Vagina (tissue), 2 donors: ENCODE measurements around the gene CDH24. TPM values are rescaled to one million over a fixed set of nuclear protein-coding genes. Genes with fewer than 3 reads are reported as not detected.

Experiments
- DNase-seq, 2 donors: peaks; one replicate each; pipeline ENCODE4 v3.0.0-alpha.2; 2017; ENCODE audit errors: extremely low spot score in 2 of 2
- H3K27ac ChIP-seq: fragments of 200-600 bp; sonication (generic); one replicate; pipeline ENCODE4 v1.5.1; 2019
- H3K27me3 ChIP-seq: fragments of 200-600 bp; sonication (generic); one replicate; pipeline ENCODE4 v1.5.1; 2019
- H3K36me3 ChIP-seq, 2 donors: fragments of 200-600 bp; sonication (generic); one replicate each; pipeline ENCODE4 v1.5.1; 2017 to 2019
- H3K4me1 ChIP-seq: fragments of 200-600 bp; sonication (generic); one replicate; pipeline ENCODE4 v1.5.1; 2019
- H3K4me3 ChIP-seq, 2 donors: fragments of 200-600 bp; sonication (generic); 1 replicate in 1 of 2; 2 replicates in 1 of 2; pipeline ENCODE4 v1.5.1; 2016 to 2019
- H3K9me3 ChIP-seq: fragments of 200-600 bp; sonication (generic); one replicate; pipeline ENCODE4 v1.5.1; 2019
- CTCF ChIP-seq, 3 experiments: fragments of 450-650 bp in 2 of 3; fragments of 200-600 bp in 1 of 3; sonication (generic) in 1 of 3; IDR thresholded peaks; one replicate each; pipeline ENCODE4 v1.5.1; 2017 to 2019; ENCODE audit warnings: antibody characterized with exemption in 3 of 3, mild to moderate bottlenecking in 2 of 3, moderate library complexity in 2 of 3
- POLR2A ChIP-seq, 2 donors: fragments of 450-650 bp; IDR thresholded peaks; one replicate each; pipeline ENCODE4 v1.6.1; 2017; ENCODE audit warnings: antibody characterized with exemption in 2 of 2, mild to moderate bottlenecking in 2 of 2, moderate library complexity in 2 of 2
- POLR2AphosphoS5 ChIP-seq, 2 donors: sonication (generic); formaldehyde crosslinking; IDR thresholded peaks; one replicate each; pipeline ENCODE4 v1.9.0; 2017; ENCODE audit warnings: antibody characterized with exemption in 2 of 2, mild to moderate bottlenecking in 2 of 2, low read depth in 1 of 2; ENCODE audit not compliant: insufficient read depth in 1 of 2
- intact Hi-C: fragments of 100-400 bp; cut with DNase I; formaldehyde crosslinking; loops from one replicate; pipeline ENCODE4 v1.15.1; 2023
- total RNA-seq: library from RNA; depleted of rRNA; stranded (reverse); fragments of >200 nt; gene quantifications from one replicate; pipeline ENCODE4 v1.2.3, GENCODE V29; 2016

The CDH24 gene
- total RNA-seq, 1 donor from 2014 or later = 5.4 TPM

GRCh38 chr14:23063601-23064000 lies 6.3 kb upstream of the CDH24 start:
- peaks cover 23% of the 10 kb centered on the region for H3K4me1 ChIP-seq
- intact Hi-C loops = no loop called here
- peaks cover 0 to 93% of the 10 kb centered on the region in 2 donors for H3K36me3 ChIP-seq
- H3K9me3 ChIP-seq = no peaks in the 10 kb centered on the region
- H3K27ac ChIP-seq = no peak overlapping the region
- DNase-seq = peak in 1 of 2 donors; percentile 28
- TF ChIP-seq POLR2A (IDR thresholded peaks at IDR 0.05) = no peak
- no peak for TF ChIP-seq POLR2AphosphoS5 (IDR thresholded peaks at IDR 0.05; ENCODE audit: insufficient read depth in 1 of 2, low read depth in 1 of 2)
- TF ChIP-seq CTCF (IDR thresholded peaks at IDR 0.05) = no peak
- no peaks in the 10 kb centered on the region for H3K27me3 ChIP-seq
- H3K4me3 ChIP-seq = no peak overlapping the region

GRCh38 chr14:23062002-23062401 lies 4.7 kb upstream of the CDH24 start:
- TF ChIP-seq POLR2AphosphoS5 (IDR thresholded peaks at IDR 0.05; ENCODE audit: insufficient read depth in 1 of 2, low read depth in 1 of 2) (no peak), POLR2A (IDR thresholded peaks at IDR 0.05) (no peak)
- Histone ChIP-seq H3K36me3 (peaks cover 0 to 78% of the 10 kb centered on the region in 2 donors), H3K9me3 (no peaks in the 10 kb centered on the region), H3K27ac (peak overlapping the region; percentile 52), H3K27me3 (no peaks in the 10 kb centered on the region), H3K4me1 (peaks cover 20% of the 10 kb centered on the region), H3K4me3 (no peak overlapping the region)
- no peak for DNase-seq
- intact Hi-C loops = no loop called here

GRCh38 chr14:23060536-23061260 lies 3.4 kb upstream of the CDH24 start:
- intact Hi-C loops = no loop called here
- Histone ChIP-seq H3K27ac (no peak overlapping the region), H3K9me3 (no peaks in the 10 kb centered on the region), H3K4me3 (no peak overlapping the region), H3K27me3 (no peaks in the 10 kb centered on the region), H3K36me3 (peaks cover 0 to 66% of the 10 kb centered on the region in 2 donors), H3K4me1 (peaks cover 33% of the 10 kb centered on the region)
- no peak for DNase-seq
- TF ChIP-seq POLR2A (IDR thresholded peaks at IDR 0.05) (no peak), POLR2AphosphoS5 (IDR thresholded peaks at IDR 0.05; ENCODE audit: insufficient read depth in 1 of 2, low read depth in 1 of 2) (no peak)

GRCh38 chr14:23058654-23059504 lies 1.6 kb upstream of the CDH24 start:
- Histone ChIP-seq H3K36me3 (peaks cover 0 to 50% of the 10 kb centered on the region in 2 donors), H3K4me1 (peaks cover 33% of the 10 kb centered on the region), H3K4me3 (no peak overlapping the region), H3K27ac (no peak overlapping the region), H3K9me3 (no peaks in the 10 kb centered on the region), H3K27me3 (no peaks in the 10 kb centered on the region)
- intact Hi-C loops = loop anchor here (1.0 kb wide), 1 partner anchor 72 kb away; no protein-coding TSS in a partner anchor
- TF ChIP-seq POLR2AphosphoS5 (IDR thresholded peaks at IDR 0.05; ENCODE audit: insufficient read depth in 1 of 2, low read depth in 1 of 2) = no peak
- no peak for TF ChIP-seq CTCF (IDR thresholded peaks at IDR 0.05)
- TF ChIP-seq POLR2A (IDR thresholded peaks at IDR 0.05) = no peak
- DNase-seq = no peak

GRCh38 chr14:23057757-23058653 lies 685 bp upstream of the CDH24 start:
- peak overlapping the region; percentile 45 to 82 for H3K4me3 ChIP-seq
- no peak for DNase-seq
- no peaks in the 10 kb centered on the region for H3K9me3 ChIP-seq
- H3K4me1 ChIP-seq = peaks cover 33% of the 10 kb centered on the region
- H3K27ac ChIP-seq = peak overlapping the region; percentile 96
- no peak for TF ChIP-seq POLR2A (IDR thresholded peaks at IDR 0.05)
- peak; percentile 92 to 95 (median 94) for TF ChIP-seq CTCF (IDR thresholded peaks at IDR 0.05)
- H3K27me3 ChIP-seq = no peaks in the 10 kb centered on the region
- H3K36me3 ChIP-seq = peaks cover 0 to 41% of the 10 kb centered on the region in 2 donors
- intact Hi-C loops = loop anchor here (1.0 kb wide), 1 partner anchor 71 kb away; no protein-coding TSS in a partner anchor
